ENCODE results near the gene HPS1. TPM values are rescaled to one million over a fixed set of nuclear protein-coding genes. Genes with fewer than 3 reads are reported as not detected.

HPS1 gene
- total and polyA plus RNA-seq, 7 donors = 11.5 to 29.1 (median 15.6) TPM

GRCh38 chr10:98449287-98449686 is 2.6 kb upstream of the HPS1 start:
- no peaks in the 10 kb centered on the region for H3K4me1 ChIP-seq
- no peak for DNase-seq
- no peaks in the 10 kb centered on the region for H3K9me3 ChIP-seq
- peaks cover 1 to 10% of the 10 kb centered on the region in 2 donors for H3K36me3 ChIP-seq (ENCODE audit: insufficient read depth in 1 of 2, low read depth in 1 of 2)
- no peak overlapping the region for H3K4me3 ChIP-seq
- H3K27ac ChIP-seq = no peak overlapping the region
- ATAC-seq = no peak
- TF ChIP-seq CTCF (IDR thresholded peaks at IDR 0.05) = no peak
- intact Hi-C loops (cut with DNase I) = no loop called here
- no peaks in the 10 kb centered on the region for H3K27me3 ChIP-seq (ENCODE audit: insufficient read depth in 3 of 3, low read length in 2 of 3)

GRCh38 chr10:98446151-98446660 is 529 bp downstream of the HPS1 start:
- ATAC-seq = peak; percentile 46 to 75 (median 60)
- no peak for DNase-seq
- H3K27ac ChIP-seq = peak overlapping the region; percentile 89
- intact Hi-C loops (cut with DNase I) = no loop called here
- peak overlapping the region; percentile 89 for H3K4me3 ChIP-seq
- no peak for TF ChIP-seq CTCF (IDR thresholded peaks at IDR 0.05)
- H3K4me1 ChIP-seq = no peaks in the 10 kb centered on the region
- H3K9me3 ChIP-seq = no peaks in the 10 kb centered on the region
- no peaks in the 10 kb centered on the region for H3K27me3 ChIP-seq (ENCODE audit: insufficient read depth in 3 of 3, low read length in 2 of 3)
- 7 to 16% (median 7%) methylated on average over 28 of the region's 28 CpGs for WGBS, 3 donors
- H3K36me3 ChIP-seq (ENCODE audit: insufficient read depth in 1 of 2, low read depth in 1 of 2) = peaks cover 5 to 41% of the 10 kb centered on the region in 2 donors

- H3K9me3 ChIP-seq = no peaks in the 10 kb centered on the region
- H3K4me3 ChIP-seq = peak overlapping the region; percentile 89
- H3K36me3 ChIP-seq (ENCODE audit: insufficient read depth in 1 of 2, low read depth in 1 of 2) = peaks cover 5 to 43% of the 10 kb centered on the region in 2 donors
- WGBS, 3 donors = 51 to 58% (median 54%) methylated on average over 10 of the region's 10 CpGs
- no peak for TF ChIP-seq CTCF (IDR thresholded peaks at IDR 0.05)
- peak overlapping the region; percentile 89 for H3K27ac ChIP-seq
- no peaks in the 10 kb centered on the region for H3K4me1 ChIP-seq
- H3K27me3 ChIP-seq (ENCODE audit: insufficient read depth in 3 of 3, low read length in 2 of 3) = no peaks in the 10 kb centered on the region
- intact Hi-C loops (cut with DNase I) = no loop called here
- DNase-seq (no peak), ATAC-seq (peak in 1 of 4 donors; percentile 1)
Observed at GRCh38 chr10:98445200-98445812, 1.4 kb downstream of the HPS1 start.

- no peak for DNase-seq
- no peaks in the 10 kb centered on the region for H3K9me3 ChIP-seq
- H3K27ac ChIP-seq = no peak overlapping the region
- peaks cover 5 to 51% of the 10 kb centered on the region in 2 donors for H3K36me3 ChIP-seq (ENCODE audit: insufficient read depth in 1 of 2, low read depth in 1 of 2)
- no peaks in the 10 kb centered on the region for H3K27me3 ChIP-seq (ENCODE audit: insufficient read depth in 3 of 3, low read length in 2 of 3)
- TF ChIP-seq CTCF (IDR thresholded peaks at IDR 0.05) = no peak
- no peak overlapping the region for H3K4me3 ChIP-seq
- no peaks in the 10 kb centered on the region for H3K4me1 ChIP-seq
- 85 to 92% (median 88%) methylated on average over 9 of the region's 9 CpGs for WGBS, 3 donors
- ATAC-seq = no peak
- intact Hi-C loops (cut with DNase I) = no loop called here
Observed at GRCh38 chr10:98444314-98445006, 2.3 kb downstream of the HPS1 start.
